Mucosa of rectum (tissue), 2 donors: ENCODE data around the gene MAPKAPK3.

ENCODE experiments used
- H3K27ac ChIP-seq, 2 donors: one replicate each; pipeline ENCODE4 v1.7.0; 2013; ENCODE audit warnings: inconsistent platforms in 2 of 2, low read depth in 2 of 2, low read length in 2 of 2
- H3K27me3 ChIP-seq, 2 donors: one replicate each; pipeline ENCODE4 v1.7.0; 2013; ENCODE audit warnings: low read length in 2 of 2; ENCODE audit not compliant: control insufficient read depth in 2 of 2, insufficient read depth in 2 of 2
- H3K36me3 ChIP-seq, 2 donors: one replicate each; pipeline ENCODE4 v1.7.0; 2013; ENCODE audit warnings: low read length in 2 of 2; ENCODE audit not compliant: control insufficient read depth in 2 of 2, insufficient read depth in 2 of 2
- H3K4me1 ChIP-seq, 2 donors: one replicate each; pipeline ENCODE4 v1.7.0; 2013; ENCODE audit warnings: low read length in 2 of 2, mild to moderate bottlenecking in 1 of 2; ENCODE audit not compliant: control insufficient read depth in 2 of 2, insufficient read depth in 2 of 2
- H3K4me3 ChIP-seq, 2 donors: one replicate each; pipeline ENCODE4 v1.7.0; 2013; ENCODE audit warnings: low read length in 2 of 2
- H3K9ac ChIP-seq, 2 donors: one replicate each; pipeline ENCODE4 v1.7.0; 2013; ENCODE audit warnings: low read length in 2 of 2, low read depth in 1 of 2, mild to moderate bottlenecking in 1 of 2
- H3K9me3 ChIP-seq, 2 donors: one replicate each; pipeline ENCODE4 v1.7.0; 2013; ENCODE audit warnings: low read length in 2 of 2; ENCODE audit not compliant: control insufficient read depth in 2 of 2
- donor health status: healthy.
- donor health status: Normal muscosa, but diverticular disease.

Gene MAPKAPK3

DNA sequence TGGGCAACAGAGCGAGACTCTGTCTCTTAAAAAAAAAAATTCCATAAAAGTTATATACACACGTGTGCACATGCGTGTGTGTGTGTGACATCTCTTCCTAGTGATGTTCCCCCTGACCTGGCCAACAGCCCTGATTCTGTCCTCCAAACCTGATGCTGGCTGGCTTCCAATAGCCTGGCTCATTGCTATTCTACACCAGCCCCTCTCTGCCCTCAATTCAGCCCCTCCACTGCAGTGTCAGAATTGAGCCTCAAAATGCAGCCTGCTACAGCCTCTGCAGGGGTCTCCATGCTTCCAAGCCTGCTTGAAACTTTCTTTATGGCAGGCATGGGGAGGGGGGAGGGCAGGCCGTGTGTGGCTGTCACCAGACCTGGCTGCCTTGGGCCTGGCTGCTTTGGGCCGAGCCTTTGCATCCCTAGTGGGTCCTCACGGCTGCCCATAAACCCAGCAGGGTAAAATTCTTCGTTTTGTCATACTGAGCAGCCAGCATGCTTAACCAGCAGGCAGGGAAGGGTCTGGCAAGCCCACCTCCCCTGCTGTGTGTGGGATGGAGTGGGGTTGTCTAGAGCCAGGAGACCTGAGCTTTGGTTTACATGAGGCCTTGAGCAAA, 35.1 kb downstream of the MAPKAPK3 start:
- Histone ChIP-seq H3K9me3 (no peaks in the 10 kb centered on the region), H3K27me3 (no peaks in the 10 kb centered on the region), H3K36me3 (peaks cover 9 to 15% of the 10 kb centered on the region in 2 donors), H3K9ac (no peak overlapping the region), H3K4me3 (no peak overlapping the region), H3K4me1 (no peaks in the 10 kb centered on the region), H3K27ac (no peak overlapping the region)

GRCh38 chr3:50652709-50653108, 35.8 kb downstream of the MAPKAPK3 start:
- H3K27me3 ChIP-seq: no peaks in the 10 kb centered on the region
- H3K4me3 ChIP-seq: no peak overlapping the region
- peaks cover 2 to 9% of the 10 kb centered on the region in 2 donors for H3K36me3 ChIP-seq
- H3K9ac ChIP-seq: no peak overlapping the region
- no peaks in the 10 kb centered on the region for H3K4me1 ChIP-seq
- H3K27ac ChIP-seq: no peak overlapping the region
- H3K9me3 ChIP-seq: no peaks in the 10 kb centered on the region

- Histone ChIP-seq H3K36me3 (no peaks in the 10 kb centered on the region), H3K27me3 (no peaks in the 10 kb centered on the region), H3K27ac (no peak overlapping the region), H3K4me1 (no peaks in the 10 kb centered on the region), H3K9ac (no peak overlapping the region), H3K9me3 (no peaks in the 10 kb centered on the region), H3K4me3 (no peak overlapping the region)
These were observed 37.1 kb downstream of the MAPKAPK3 start for GRCh38 chr3:50653937-50654595.

DNA sequence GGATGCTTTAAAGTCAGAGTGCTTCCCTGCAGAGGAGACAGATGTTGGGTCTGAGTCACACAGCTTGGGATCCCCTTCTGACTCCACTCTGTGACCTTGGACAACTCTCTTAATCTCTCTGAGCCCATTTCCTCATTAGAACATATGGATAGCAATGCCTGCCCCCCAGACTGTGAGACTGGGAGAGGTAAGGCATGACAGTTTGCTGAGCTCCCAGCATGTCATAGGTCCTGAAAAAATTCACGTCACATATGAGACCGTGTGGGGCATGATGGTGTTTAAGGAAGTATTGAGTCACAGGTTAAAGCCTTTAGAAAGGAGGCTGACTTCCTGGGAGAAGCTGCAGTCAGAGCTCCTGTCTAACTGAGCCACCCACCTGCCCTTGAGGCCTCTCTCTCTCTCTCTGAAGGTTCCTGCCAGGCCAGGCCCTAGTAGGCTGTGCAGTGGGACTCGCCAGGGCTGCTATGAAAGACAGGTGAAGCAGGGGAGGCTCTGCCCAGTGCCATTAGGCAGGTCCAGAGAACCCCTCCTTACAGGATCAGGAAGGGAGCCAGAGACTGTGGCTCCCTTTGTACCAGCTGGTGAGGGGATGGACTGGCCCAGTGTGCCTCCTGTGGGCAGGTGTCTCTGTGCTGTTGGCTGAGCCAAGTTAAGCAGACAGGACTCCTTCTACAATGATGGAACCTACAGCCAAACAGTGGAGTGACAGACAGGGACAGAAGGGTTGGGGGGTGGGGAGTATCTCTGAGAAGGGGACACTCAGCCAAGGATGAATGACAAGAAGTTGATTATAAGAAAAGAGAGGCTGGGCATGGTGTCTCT, 38.3 kb downstream of the MAPKAPK3 start:
- Histone ChIP-seq H3K9me3 (no peaks in the 10 kb centered on the region), H3K36me3 (no peaks in the 10 kb centered on the region), H3K27ac (no peak overlapping the region), H3K4me3 (no peak overlapping the region), H3K9ac (no peak overlapping the region), H3K4me1 (no peaks in the 10 kb centered on the region), H3K27me3 (no peaks in the 10 kb centered on the region)

DNA sequence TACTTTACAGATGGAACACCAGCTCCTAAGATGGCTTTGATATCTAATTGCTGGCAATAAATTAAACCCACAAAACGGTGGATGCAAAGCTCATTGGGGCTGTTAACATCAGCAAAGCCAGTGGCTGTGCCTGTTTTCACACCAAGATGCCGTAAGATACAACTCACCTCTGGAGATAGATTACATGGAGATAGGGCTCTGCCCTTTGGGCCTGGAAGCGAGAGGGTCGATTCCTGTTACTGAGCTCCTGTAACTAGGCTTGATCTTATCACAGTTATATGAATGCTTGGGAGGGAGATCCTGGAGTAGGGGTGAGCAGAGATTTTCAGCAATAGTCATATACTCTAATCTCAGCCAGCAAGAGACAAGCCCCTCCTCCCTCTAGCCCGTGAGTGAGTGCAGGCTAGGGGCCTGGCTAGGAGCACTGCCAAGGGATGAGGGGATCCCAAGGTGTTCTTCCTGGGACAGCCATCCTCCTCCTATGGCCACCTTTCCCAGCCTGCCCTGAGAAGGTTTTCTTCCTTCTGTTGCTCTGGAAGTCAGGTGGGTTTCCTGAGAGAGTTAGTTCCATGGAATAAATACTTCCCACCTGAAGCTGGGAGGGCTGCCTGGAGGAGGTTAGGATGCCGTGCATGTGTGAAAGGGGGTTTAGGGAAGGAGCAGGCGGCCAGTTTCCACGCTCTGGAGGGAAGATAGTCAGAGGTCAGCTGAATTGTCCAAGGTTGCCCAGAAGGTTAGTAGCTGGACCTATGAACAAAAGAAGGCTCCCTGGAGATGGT, 39.7 kb downstream of the MAPKAPK3 start:
- H3K27ac ChIP-seq: no peak overlapping the region
- no peaks in the 10 kb centered on the region for H3K36me3 ChIP-seq
- no peak overlapping the region for H3K4me3 ChIP-seq
- no peaks in the 10 kb centered on the region for H3K9me3 ChIP-seq
- H3K9ac ChIP-seq: no peak overlapping the region
- no peaks in the 10 kb centered on the region for H3K27me3 ChIP-seq
- H3K4me1 ChIP-seq: no peaks in the 10 kb centered on the region

DNA sequence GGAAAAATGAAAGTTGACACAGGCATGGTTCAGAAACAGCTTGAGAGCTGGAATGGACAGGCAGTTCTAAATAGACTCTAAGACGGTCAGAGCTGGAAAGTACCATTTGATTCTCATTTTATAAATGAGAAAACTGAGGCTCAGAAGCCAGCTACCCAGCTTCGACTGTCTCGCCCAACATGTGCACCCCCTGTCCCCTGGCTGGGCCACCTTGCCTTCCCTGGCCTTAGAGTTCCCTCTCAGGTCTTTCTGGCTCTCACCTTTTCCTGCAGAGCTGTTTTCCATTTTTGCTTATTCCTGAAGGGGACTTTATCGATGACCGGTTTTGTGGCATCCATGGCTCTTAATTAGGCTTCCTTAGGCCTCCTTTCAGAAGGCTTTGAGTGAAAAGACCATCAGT, 40.5 kb downstream of the MAPKAPK3 start:
- Histone ChIP-seq H3K36me3 (no peaks in the 10 kb centered on the region), H3K9ac (no peak overlapping the region), H3K27me3 (no peaks in the 10 kb centered on the region), H3K4me3 (no peak overlapping the region), H3K27ac (no peak overlapping the region), H3K4me1 (no peaks in the 10 kb centered on the region), H3K9me3 (no peaks in the 10 kb centered on the region)

DNA sequence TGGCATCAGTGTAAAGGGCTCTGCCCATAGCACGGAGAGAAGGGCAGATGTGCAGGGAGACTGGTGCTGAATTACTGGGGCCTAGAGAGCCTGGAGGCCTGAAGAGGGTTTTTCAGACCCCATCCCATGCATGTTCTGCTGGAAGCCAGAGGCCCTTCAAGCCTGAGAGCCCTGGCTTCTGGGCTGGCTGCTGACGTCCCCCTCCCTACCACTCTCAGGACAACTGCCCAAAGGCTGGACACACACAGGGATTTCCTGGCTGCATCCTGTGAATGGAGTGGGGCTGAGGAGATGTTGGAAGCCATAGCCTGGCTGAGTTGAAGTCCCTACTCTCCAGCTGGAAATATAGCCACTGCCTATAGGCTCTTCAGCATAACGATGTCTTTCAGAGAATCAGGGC, 40.9 kb downstream of the MAPKAPK3 start:
- no peaks in the 10 kb centered on the region for H3K9me3 ChIP-seq
- no peak overlapping the region for H3K9ac ChIP-seq
- no peaks in the 10 kb centered on the region for H3K36me3 ChIP-seq
- H3K4me3 ChIP-seq: no peak overlapping the region
- H3K4me1 ChIP-seq: no peaks in the 10 kb centered on the region
- no peak overlapping the region for H3K27ac ChIP-seq
- H3K27me3 ChIP-seq: no peaks in the 10 kb centered on the region

GRCh38 chr3:50658416-50658815, 41.5 kb downstream of the MAPKAPK3 start:
- Histone ChIP-seq H3K4me1 (no peaks in the 10 kb centered on the region), H3K27me3 (no peaks in the 10 kb centered on the region), H3K27ac (no peak overlapping the region), H3K4me3 (no peak overlapping the region), H3K9me3 (no peaks in the 10 kb centered on the region), H3K36me3 (no peaks in the 10 kb centered on the region), H3K9ac (no peak overlapping the region)

- Histone ChIP-seq H3K27me3 (no peaks in the 10 kb centered on the region), H3K9ac (no peak overlapping the region), H3K4me1 (no peaks in the 10 kb centered on the region), H3K9me3 (no peaks in the 10 kb centered on the region), H3K36me3 (no peaks in the 10 kb centered on the region), H3K27ac (no peak overlapping the region), H3K4me3 (no peak overlapping the region)
These were observed 41.9 kb downstream of the MAPKAPK3 start for GRCh38 chr3:50658831-50659230.

GRCh38 chr3:50660386-50660785, 43.4 kb downstream of the MAPKAPK3 start:
- no peaks in the 10 kb centered on the region for H3K9me3 ChIP-seq
- no peaks in the 10 kb centered on the region for H3K4me1 ChIP-seq
- H3K36me3 ChIP-seq: no peaks in the 10 kb centered on the region
- H3K9ac ChIP-seq: no peak overlapping the region
- H3K4me3 ChIP-seq: no peak overlapping the region
- no peaks in the 10 kb centered on the region for H3K27me3 ChIP-seq
- no peak overlapping the region for H3K27ac ChIP-seq
